Breast epithelium (tissue), 3 donors: Measurements from ENCODE around the gene FZD10.

Experiments
- POLR2A ChIP-seq: fragments of 450-650 bp; IDR thresholded peaks from one replicate; pipeline ENCODE4 v1.6.1; 2016; ENCODE audit warnings: antibody characterized with exemption, mild to moderate bottlenecking, moderate library complexity
- POLR2AphosphoS5 ChIP-seq, 3 donors: sonication (generic); formaldehyde crosslinking; IDR thresholded peaks; one replicate each; pipeline ENCODE4 v1.6.1; 2017; ENCODE audit warnings: antibody characterized with exemption in 3 of 3

DNA sequence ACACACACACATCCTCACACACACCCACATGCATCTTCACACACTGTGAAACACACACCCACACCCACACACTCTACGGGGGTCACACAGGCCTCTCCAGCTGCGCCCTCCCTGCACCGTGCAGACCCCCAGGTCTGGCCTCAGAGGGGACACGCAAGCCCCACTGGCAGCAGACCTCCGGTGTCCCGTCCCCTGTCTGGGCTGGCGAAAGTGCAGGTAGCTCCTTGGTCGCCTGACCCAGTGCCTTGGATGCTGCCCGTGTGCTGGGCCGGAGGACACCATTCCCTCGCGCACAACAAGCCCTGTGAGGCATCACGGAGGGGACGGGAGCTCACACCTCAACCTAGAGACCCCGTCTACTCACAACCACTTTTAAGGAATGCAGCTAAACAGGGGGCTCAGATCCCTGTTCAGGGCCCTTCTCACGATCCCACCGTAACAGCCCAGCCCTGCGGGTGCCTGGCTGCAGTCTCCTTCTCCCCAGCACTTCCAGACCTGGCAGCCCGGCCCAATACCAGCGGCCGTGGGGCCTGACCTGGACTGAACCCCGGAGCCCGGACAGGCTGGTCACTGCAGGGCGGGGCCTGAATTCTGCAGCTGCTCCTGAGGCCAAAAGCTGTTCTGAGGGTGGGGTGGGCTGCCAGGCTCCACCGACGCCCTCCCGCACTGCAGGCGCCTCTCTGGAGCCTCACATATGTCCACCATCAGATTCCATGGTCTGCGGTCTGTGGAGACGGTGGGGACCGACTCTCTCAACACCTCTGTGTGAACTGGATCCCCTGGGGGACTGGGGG lies 42.1 kb upstream of the FZD10 start:
- TF ChIP-seq POLR2A (no peak), POLR2AphosphoS5 (IDR thresholded peaks at IDR 0.05) (no peak)
